Thyroid gland (tissue), 4 donors: ENCODE data around the gene CREG2. TPM values are rescaled to one million over a fixed set of nuclear protein-coding genes. Genes with fewer than 3 reads are reported as not detected.

Experiments used
- DNase-seq, 2 donors: peaks; one replicate each; pipeline ENCODE4 v3.0.0-alpha.2; 2019
- H3K27ac ChIP-seq, 3 donors: fragments of 200-600 bp; sonication (generic); 1 replicate in 2 of 3; 2 replicates in 1 of 3; pipeline ENCODE4 v1.5.1; 2016 to 2019; ENCODE audit warnings: mild to moderate bottlenecking in 1 of 3, moderate library complexity in 1 of 3
- H3K27me3 ChIP-seq: fragments of 200-600 bp; sonication (generic); one replicate; pipeline ENCODE4 v1.5.1; 2019
- H3K36me3 ChIP-seq, 2 donors: fragments of 200-600 bp; sonication (generic); one replicate each; pipeline ENCODE4 v1.5.1; 2016 to 2019
- H3K4me1 ChIP-seq, 2 donors: fragments of 200-600 bp; sonication (generic); one replicate each; pipeline ENCODE4 v1.5.1; 2017 to 2019
- H3K4me3 ChIP-seq, 3 donors: fragments of 200-600 bp; sonication (generic); replicated peaks in 1 of 3; 1 replicate in 2 of 3; 2 replicates in 1 of 3; pipeline ENCODE4 v1.5.1; 2016; ENCODE audit warnings: mild to moderate bottlenecking in 1 of 3
- H3K9me3 ChIP-seq: fragments of 200-600 bp; sonication (generic); one replicate; pipeline ENCODE4 v1.5.1; 2017
- POLR2A ChIP-seq, 2 donors: fragments of 450-650 bp; IDR thresholded peaks; one replicate each; pipeline ENCODE4 v1.6.1; 2017; ENCODE audit warnings: antibody characterized with exemption in 2 of 2, mild to moderate bottlenecking in 2 of 2, moderate library complexity in 1 of 2
- WGBS, 2 donors: methylation state at CpG; one replicate each; pipeline ENCODE4 v1.1.5; 2017; 5-methylcytosine and 5-hydroxymethylcytosine counted together
- intact Hi-C: fragments of 100-400 bp; cut with DNase I; formaldehyde crosslinking; loops from one replicate; pipeline ENCODE4 v1.15.1; 2023
- total RNA-seq, 4 donors: library from RNA; depleted of rRNA; stranded (reverse); fragments of >200 nt; gene quantifications; one replicate each; pipeline ENCODE4 v1.2.3, GENCODE V29; 2016
- TF ChIP-seq, protein P1 (sequence below), 6 experiments: fragments of 200-600 bp in 3 of 6; fragments of 450-650 bp in 3 of 6; sonication (generic) in 3 of 6; IDR thresholded peaks; one replicate each; pipeline ENCODE4 v1.5.1; 2016 to 2019; ENCODE audit warnings: antibody characterized with exemption in 6 of 6, mild to moderate bottlenecking in 2 of 6, inconsistent platforms in 1 of 6, moderate library complexity in 1 of 6

CREG2 gene
- total RNA-seq, 4 donors from 2014 or later: not detected

DNA sequence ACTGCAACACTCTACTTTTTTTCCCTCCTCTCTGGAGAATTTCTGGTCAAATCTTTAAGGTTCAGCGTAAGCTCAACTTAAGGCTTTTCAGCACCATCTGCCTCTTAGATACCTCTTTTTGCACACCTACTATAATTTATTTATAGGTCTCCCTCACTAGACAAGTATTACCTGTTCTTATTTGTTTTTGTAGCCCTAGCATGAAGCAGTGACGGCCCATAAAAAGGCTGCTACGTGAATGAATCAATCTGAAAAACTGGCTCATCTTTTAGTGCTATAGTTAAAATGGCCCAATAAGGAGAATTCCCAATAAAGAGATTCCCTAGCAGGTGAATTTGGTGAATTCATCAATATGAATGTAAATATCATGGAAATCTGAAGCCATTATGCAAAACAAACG lies 85.3 kb downstream of the CREG2 start:
- intact Hi-C loops: no loop called here
- 83 to 89% methylated on average over 4 of the region's 4 CpGs for WGBS, 2 donors
- Histone ChIP-seq H3K4me3 (no peak overlapping the region), H3K9me3 (no peaks in the 10 kb centered on the region), H3K36me3 (no peaks in the 10 kb centered on the region), H3K4me1 (peaks cover 29 to 30% of the 10 kb centered on the region in 2 donors), H3K27ac (no peak overlapping the region), H3K27me3 (no peaks in the 10 kb centered on the region)
- no peak for DNase-seq
- TF ChIP-seq POLR2A (IDR thresholded peaks at IDR 0.05): no peak
- TF ChIP-seq, protein P1, sequence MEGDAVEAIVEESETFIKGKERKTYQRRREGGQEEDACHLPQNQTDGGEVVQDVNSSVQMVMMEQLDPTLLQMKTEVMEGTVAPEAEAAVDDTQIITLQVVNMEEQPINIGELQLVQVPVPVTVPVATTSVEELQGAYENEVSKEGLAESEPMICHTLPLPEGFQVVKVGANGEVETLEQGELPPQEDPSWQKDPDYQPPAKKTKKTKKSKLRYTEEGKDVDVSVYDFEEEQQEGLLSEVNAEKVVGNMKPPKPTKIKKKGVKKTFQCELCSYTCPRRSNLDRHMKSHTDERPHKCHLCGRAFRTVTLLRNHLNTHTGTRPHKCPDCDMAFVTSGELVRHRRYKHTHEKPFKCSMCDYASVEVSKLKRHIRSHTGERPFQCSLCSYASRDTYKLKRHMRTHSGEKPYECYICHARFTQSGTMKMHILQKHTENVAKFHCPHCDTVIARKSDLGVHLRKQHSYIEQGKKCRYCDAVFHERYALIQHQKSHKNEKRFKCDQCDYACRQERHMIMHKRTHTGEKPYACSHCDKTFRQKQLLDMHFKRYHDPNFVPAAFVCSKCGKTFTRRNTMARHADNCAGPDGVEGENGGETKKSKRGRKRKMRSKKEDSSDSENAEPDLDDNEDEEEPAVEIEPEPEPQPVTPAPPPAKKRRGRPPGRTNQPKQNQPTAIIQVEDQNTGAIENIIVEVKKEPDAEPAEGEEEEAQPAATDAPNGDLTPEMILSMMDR (IDR thresholded peaks at IDR 0.05): no peak

DNA sequence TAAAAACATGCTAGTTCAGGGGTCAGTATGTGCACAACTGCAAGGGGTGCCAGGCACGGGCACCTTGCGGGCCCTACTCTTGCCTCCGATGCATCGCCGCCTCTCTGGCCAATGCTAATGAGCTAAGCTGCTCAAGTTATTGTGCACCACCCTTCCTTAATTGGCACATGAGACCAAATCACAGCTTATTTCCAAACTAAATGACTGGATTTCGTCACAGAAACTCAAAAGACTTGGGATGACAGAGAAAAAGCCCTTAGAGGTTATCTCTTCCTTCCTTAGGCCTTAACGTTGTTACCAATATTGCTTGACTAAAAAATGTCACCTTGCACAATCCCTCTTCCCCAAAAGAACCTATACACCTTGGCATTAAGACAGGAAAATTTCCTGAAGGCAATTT lies 86.5 kb downstream of the CREG2 start:
- Histone ChIP-seq H3K9me3 (no peaks in the 10 kb centered on the region), H3K4me3 (no peak overlapping the region), H3K36me3 (no peaks in the 10 kb centered on the region), H3K4me1 (peaks cover 21 to 24% of the 10 kb centered on the region in 2 donors), H3K27ac (no peak overlapping the region), H3K27me3 (no peaks in the 10 kb centered on the region)
- no peak for DNase-seq
- 73 to 89% methylated on average over 7 of the region's 7 CpGs for WGBS, 2 donors
- TF ChIP-seq, protein P1 (IDR thresholded peaks at IDR 0.05): no peak
- TF ChIP-seq POLR2A (IDR thresholded peaks at IDR 0.05): no peak
- intact Hi-C loops: no loop called here

DNA sequence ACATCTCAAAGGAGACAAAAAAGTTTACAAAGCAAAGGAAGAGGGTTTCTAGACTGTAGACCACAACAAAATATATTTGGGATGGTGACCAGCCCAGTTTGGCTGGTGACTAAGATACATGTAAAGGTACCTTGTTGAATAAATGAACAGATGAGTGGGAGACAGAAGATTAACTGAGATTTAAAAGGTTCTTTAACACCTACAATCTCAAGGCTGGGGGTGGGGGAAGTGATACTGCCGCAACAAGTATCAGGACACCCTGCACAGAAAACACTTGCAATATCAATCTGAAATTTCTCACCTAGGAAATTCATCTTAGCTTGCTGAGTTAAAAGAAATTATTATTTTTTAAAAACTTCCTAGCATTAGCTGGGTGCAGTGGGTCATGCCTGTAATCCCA lies 87.1 kb downstream of the CREG2 start:
- H3K27ac ChIP-seq: no peak overlapping the region
- DNase-seq: no peak
- 79 to 95% methylated on average over 1 of the region's 1 CpG for WGBS, 2 donors
- intact Hi-C loops: no loop called here
- no peaks in the 10 kb centered on the region for H3K9me3 ChIP-seq
- H3K36me3 ChIP-seq: no peaks in the 10 kb centered on the region
- TF ChIP-seq, protein P1 (IDR thresholded peaks at IDR 0.05): no peak
- no peak for TF ChIP-seq POLR2A (IDR thresholded peaks at IDR 0.05)
- no peaks in the 10 kb centered on the region for H3K27me3 ChIP-seq
- H3K4me3 ChIP-seq: no peak overlapping the region
- H3K4me1 ChIP-seq: peaks cover 17 to 21% of the 10 kb centered on the region in 2 donors

DNA sequence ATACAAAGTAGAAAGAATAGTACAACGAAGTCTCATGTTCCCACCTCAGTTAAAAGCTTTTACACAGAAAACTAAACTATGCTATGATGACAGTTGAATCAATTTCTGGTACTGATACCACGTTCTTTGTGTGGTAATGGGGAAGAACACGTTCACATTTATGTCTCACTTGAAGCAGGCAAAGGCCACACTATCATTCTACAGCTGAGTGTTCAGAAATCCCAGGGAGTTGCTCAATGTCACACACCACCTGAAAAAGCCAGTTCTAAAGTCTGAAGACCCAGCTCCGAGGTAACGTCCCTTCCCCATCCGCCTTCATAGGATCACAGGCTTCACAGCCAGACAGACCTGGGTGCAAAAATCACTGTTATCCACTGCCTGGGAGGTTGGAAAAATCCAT lies 87.7 kb downstream of the CREG2 start:
- Histone ChIP-seq H3K4me1 (peaks cover 15 to 21% of the 10 kb centered on the region in 2 donors), H3K4me3 (no peak overlapping the region), H3K27me3 (no peaks in the 10 kb centered on the region), H3K36me3 (no peaks in the 10 kb centered on the region), H3K9me3 (no peaks in the 10 kb centered on the region), H3K27ac (no peak overlapping the region)
- TF ChIP-seq, protein P1 (IDR thresholded peaks at IDR 0.05): no peak
- TF ChIP-seq POLR2A (IDR thresholded peaks at IDR 0.05): no peak
- no peak for DNase-seq
- 78 to 84% methylated on average over 6 of the region's 6 CpGs for WGBS, 2 donors
- intact Hi-C loops: no loop called here

DNA sequence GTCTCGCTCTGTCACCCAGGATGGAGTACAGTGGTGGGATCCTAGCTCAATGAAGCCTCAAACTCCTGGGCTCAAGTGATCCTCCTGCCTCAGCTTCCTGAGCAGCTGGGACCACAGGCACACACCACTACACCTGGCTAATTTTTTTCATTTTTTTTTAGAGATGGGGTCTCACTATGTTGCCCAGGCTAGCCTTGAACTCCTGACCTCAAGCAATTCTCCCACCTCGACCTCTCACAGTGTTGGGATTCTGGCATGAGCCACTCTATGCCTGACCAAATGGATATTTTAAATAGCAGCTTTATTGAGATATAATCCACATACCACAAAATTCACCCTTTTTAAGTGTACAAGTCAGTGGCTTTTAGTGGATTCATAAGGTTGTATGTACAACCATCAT lies 89.9 kb downstream of the CREG2 start:
- 94% methylated on average over 2 of the region's 2 CpGs for WGBS, 2 donors
- no peak for DNase-seq
- intact Hi-C loops: no loop called here

More for the DNA sequence above, 89.9 kb downstream of the CREG2 start:
- Histone ChIP-seq H3K36me3 (no peaks in the 10 kb centered on the region), H3K4me3 (no peak overlapping the region), H3K9me3 (no peaks in the 10 kb centered on the region), H3K4me1 (peaks cover 10 to 22% of the 10 kb centered on the region in 2 donors), H3K27me3 (no peaks in the 10 kb centered on the region), H3K27ac (no peak overlapping the region)
- TF ChIP-seq POLR2A (IDR thresholded peaks at IDR 0.05): no peak
- TF ChIP-seq, protein P1 (IDR thresholded peaks at IDR 0.05): no peak
